Panc1 (cell line): ENCODE results near the gene ZNF44. TPM values are rescaled to one million over a fixed set of nuclear protein-coding genes. Genes with fewer than 3 reads are reported as not detected.

ENCODE experiments used
- ATAC-seq: fragments of 200-7000 bp; cut with Tn5 transposase; 2 replicates; pipeline ENCODE4 v1.9.1; 2020; ENCODE audit warnings: mild to moderate bottlenecking, moderate library complexity
- BruUV-seq: library from RNA; stranded (reverse); fragments of 400-500 nt; replicated peaks from 2 replicates; lab custom pipeline; 2021; lab: Mats Ljungman, UMichigan
- CTCF ChIA-PET: fragments of 300-600 bp; sonication (Branson Sonifier 250); formaldehyde crosslinking; loops from one replicate; lab custom pipeline; 2022; ENCODE audit warnings: antibody characterized with exemption; lab: Charles Lee
- POLR2A ChIA-PET: fragments of 300-600 bp; sonication (Branson Sonifier 250); formaldehyde crosslinking; loops from one replicate; lab custom pipeline; 2022; ENCODE audit warnings: antibody characterized with exemption; lab: Charles Lee
- DNase-seq: peaks from one replicate; pipeline ENCODE4 v3.0.0-alpha.2; 2010; ENCODE audit warnings: low read depth, low spot score
- H3K27ac ChIP-seq: 2 replicates; pipeline ENCODE4 v1.5.1; 2011; ENCODE audit warnings: mild to moderate bottlenecking, low read length, inconsistent platforms
- H3K27me3 ChIP-seq: fragments of 200-500 bp; sonication (Bioruptor generic); 2 replicates; pipeline ENCODE4 v1.6.0; 2014; ENCODE audit warnings: low read length, inconsistent platforms; ENCODE audit not compliant: control insufficient read depth, insufficient read depth
- H3K36me3 ChIP-seq: fragments of 200-500 bp; sonication (Bioruptor generic); 2 replicates; pipeline ENCODE4 v1.5.1; 2014; ENCODE audit warnings: inconsistent platforms, mild to moderate bottlenecking, low read length, moderate library complexity; ENCODE audit not compliant: control insufficient read depth, insufficient read depth
- H3K4me1 ChIP-seq: 2 replicates; pipeline ENCODE4 v1.5.1; 2011; ENCODE audit warnings: inconsistent platforms, mild to moderate bottlenecking, low read length, moderate library complexity; ENCODE audit not compliant: control insufficient read depth, insufficient read depth
- H3K4me3 ChIP-seq, 2 experiments: 2 replicates each; pipeline ENCODE4 v1.5.1; 2011 to 2012; ENCODE audit warnings: low read depth in 2 of 2, low read length in 2 of 2, mild to moderate bottlenecking in 2 of 2, inconsistent platforms in 1 of 2, moderate library complexity in 1 of 2
- H3K9me3 ChIP-seq: fragments of 200-500 bp; sonication (Bioruptor generic); 2 replicates; pipeline ENCODE4 v1.5.1; 2014; ENCODE audit warnings: low read depth, mild to moderate bottlenecking, inconsistent platforms, low read length, moderate library complexity; ENCODE audit not compliant: control insufficient read depth, insufficient read depth
- POLR2AphosphoS5 ChIP-seq: IDR thresholded peaks from 2 replicates; pipeline ENCODE4 v1.6.1; 2012; ENCODE audit warnings: mild to moderate bottlenecking, low read depth, low read length, moderate library complexity
- SIN3A ChIP-seq: IDR thresholded peaks from 2 replicates; pipeline ENCODE4 v1.6.1; 2012; ENCODE audit warnings: low read depth, mild to moderate bottlenecking, low read length, moderate library complexity, borderline replicate concordance; ENCODE audit not compliant: insufficient read depth
- TCF7L2 ChIP-seq: IDR thresholded peaks from 2 replicates; pipeline ENCODE4 v1.6.1; 2011; ENCODE audit warnings: mild to moderate bottlenecking, low read depth, low read length, inconsistent platforms
- in situ Hi-C: cut with HindIII; loops from 2 replicates; pipeline ENCODE4 v1.10.0; 2016; ENCODE audit warnings: low sequenced_read_pairs, low pct_unique_long_range_greater_than_20kb
- intact Hi-C: fragments of 100-400 bp; cut with micrococcal nuclease; formaldehyde crosslinking; loops from one replicate; pipeline ENCODE4 v1.10.0; 2022; ENCODE audit not compliant: unreplicated experiment
- total RNA-seq: library from RNA; stranded (reverse); gene quantifications from one replicate; pipeline ENCODE4 v1.2.1, GENCODE V29; 2021; ENCODE audit not compliant: unreplicated experiment
- TF ChIP-seq, protein P1 (sequence below): fragments of 450-650 bp; IDR thresholded peaks from 2 replicates; pipeline ENCODE4 v1.5.1; 2017; ENCODE audit warnings: mild to moderate bottlenecking
- TF ChIP-seq, protein P2 (sequence below), 2 experiments: IDR thresholded peaks; 2 replicates each; pipeline ENCODE4 v1.6.1; 2011 to 2012; ENCODE audit warnings: low read depth in 2 of 2, control low read depth in 1 of 2, low read length in 1 of 2, mild to moderate bottlenecking in 1 of 2, moderate library complexity in 1 of 2; ENCODE audit not compliant: insufficient read depth in 1 of 2

The ZNF44 gene
- total RNA-seq, 1 experiment from 2014 or later, result 5.0 TPM

DNA sequence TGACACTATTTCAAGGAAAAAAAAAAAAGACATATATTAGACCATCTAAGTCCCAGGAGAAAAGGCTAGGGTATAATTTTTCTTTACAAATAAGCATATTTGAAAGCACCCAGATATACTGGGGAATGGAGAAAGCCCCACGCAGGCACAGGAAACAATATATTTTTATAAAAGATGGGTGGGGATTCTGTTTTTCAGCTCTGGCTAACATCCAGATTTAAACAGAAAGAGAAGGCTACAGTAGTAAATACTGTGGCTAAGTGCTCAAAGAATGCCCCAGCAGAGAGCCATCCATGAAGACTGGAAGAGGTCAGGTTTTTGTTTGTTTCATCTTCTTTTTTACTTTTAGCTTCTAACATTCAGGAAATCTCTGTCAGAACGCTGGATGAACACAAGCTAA, 16.0 kb downstream of the ZNF44 start:
- intact Hi-C loops (no loop called here), in situ Hi-C loops (no loop called here)
- Histone ChIP-seq H3K4me3 (no peak overlapping the region), H3K9me3 (peaks cover 61% of the 10 kb centered on the region; the same call in 1 of the 2 replicates), H3K4me1 (no peaks in the 10 kb centered on the region), H3K27ac (no peak overlapping the region), H3K36me3 (no peaks in the 10 kb centered on the region), H3K27me3 (no peaks in the 10 kb centered on the region)
- TF ChIP-seq POLR2AphosphoS5 (no peak), SIN3A (no peak), TCF7L2 (no peak)
- TF ChIP-seq, protein P1, sequence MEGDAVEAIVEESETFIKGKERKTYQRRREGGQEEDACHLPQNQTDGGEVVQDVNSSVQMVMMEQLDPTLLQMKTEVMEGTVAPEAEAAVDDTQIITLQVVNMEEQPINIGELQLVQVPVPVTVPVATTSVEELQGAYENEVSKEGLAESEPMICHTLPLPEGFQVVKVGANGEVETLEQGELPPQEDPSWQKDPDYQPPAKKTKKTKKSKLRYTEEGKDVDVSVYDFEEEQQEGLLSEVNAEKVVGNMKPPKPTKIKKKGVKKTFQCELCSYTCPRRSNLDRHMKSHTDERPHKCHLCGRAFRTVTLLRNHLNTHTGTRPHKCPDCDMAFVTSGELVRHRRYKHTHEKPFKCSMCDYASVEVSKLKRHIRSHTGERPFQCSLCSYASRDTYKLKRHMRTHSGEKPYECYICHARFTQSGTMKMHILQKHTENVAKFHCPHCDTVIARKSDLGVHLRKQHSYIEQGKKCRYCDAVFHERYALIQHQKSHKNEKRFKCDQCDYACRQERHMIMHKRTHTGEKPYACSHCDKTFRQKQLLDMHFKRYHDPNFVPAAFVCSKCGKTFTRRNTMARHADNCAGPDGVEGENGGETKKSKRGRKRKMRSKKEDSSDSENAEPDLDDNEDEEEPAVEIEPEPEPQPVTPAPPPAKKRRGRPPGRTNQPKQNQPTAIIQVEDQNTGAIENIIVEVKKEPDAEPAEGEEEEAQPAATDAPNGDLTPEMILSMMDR, result no peak
- TF ChIP-seq, protein P2, sequence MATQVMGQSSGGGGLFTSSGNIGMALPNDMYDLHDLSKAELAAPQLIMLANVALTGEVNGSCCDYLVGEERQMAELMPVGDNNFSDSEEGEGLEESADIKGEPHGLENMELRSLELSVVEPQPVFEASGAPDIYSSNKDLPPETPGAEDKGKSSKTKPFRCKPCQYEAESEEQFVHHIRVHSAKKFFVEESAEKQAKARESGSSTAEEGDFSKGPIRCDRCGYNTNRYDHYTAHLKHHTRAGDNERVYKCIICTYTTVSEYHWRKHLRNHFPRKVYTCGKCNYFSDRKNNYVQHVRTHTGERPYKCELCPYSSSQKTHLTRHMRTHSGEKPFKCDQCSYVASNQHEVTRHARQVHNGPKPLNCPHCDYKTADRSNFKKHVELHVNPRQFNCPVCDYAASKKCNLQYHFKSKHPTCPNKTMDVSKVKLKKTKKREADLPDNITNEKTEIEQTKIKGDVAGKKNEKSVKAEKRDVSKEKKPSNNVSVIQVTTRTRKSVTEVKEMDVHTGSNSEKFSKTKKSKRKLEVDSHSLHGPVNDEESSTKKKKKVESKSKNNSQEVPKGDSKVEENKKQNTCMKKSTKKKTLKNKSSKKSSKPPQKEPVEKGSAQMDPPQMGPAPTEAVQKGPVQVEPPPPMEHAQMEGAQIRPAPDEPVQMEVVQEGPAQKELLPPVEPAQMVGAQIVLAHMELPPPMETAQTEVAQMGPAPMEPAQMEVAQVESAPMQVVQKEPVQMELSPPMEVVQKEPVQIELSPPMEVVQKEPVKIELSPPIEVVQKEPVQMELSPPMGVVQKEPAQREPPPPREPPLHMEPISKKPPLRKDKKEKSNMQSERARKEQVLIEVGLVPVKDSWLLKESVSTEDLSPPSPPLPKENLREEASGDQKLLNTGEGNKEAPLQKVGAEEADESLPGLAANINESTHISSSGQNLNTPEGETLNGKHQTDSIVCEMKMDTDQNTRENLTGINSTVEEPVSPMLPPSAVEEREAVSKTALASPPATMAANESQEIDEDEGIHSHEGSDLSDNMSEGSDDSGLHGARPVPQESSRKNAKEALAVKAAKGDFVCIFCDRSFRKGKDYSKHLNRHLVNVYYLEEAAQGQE (IDR thresholded peaks at IDR 0.05; ENCODE audit: insufficient read depth in 1 of 2, low read depth in 2 of 2, low read length in 1 of 2), result no peak
- DNase-seq, result no peak
- POLR2A ChIA-PET, result no interaction called here
- BruUV-seq, result no TSS peak
- ATAC-seq, result no peak
- CTCF ChIA-PET, result no interaction called here

DNA sequence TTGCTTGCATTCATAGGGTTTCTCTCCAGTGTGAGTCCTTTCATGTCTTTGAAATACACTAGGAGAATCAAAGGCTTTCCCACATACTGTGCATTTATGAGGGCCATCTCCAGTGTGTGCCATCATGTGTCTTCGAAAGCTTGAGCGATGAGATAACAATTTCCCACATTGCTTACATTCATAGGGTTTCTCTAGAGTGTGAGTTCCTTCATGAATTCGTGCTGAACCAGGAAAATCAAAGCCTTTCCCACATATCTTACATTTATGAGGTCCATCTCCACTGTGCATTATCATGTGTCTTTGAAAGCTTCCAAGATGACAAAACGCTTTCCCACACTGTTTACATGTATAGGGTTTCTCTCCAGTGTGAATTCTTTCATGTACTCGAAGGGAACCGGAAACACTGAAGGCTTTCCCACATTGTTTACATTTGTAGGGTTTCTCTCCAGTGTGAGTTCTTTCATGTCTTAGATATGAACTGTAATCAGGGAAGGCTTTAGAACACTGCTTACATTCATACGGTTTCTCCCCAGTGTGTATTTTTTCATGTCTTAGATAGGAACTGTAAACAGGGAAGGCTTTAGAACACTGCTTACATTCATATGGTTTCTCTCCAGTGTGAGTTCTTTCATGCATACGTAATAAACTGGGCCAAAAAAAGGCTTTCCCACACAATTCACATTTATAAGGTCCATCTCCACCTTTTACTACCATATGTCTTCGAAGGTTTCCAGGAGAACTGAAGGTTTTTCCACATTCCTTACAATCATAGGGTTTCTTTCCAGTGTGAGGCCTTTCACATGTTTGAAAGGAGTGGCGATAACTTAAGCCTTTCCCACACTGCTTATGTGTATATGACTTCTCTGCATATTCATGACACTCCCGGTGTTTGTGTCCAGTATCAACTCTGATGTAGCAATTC, 21.4 kb downstream of the ZNF44 start:
- H3K36me3 ChIP-seq, result no peaks in the 10 kb centered on the region
- H3K27me3 ChIP-seq, result no peaks in the 10 kb centered on the region
- ATAC-seq (no peak), DNase-seq (no peak)
- no peak overlapping the region for H3K27ac ChIP-seq
- BruUV-seq, result TSS peak; percentile 58
- peaks cover 69% of the 10 kb centered on the region for H3K9me3 ChIP-seq
- no peak overlapping the region for H3K4me3 ChIP-seq
- ChIA-PET POLR2A (no interaction called here), CTCF (no interaction called here)
- H3K4me1 ChIP-seq, result no peaks in the 10 kb centered on the region
- in situ Hi-C loops, result no loop called here
- no peak for TF ChIP-seq TCF7L2
- no peak for TF ChIP-seq SIN3A
- TF ChIP-seq, protein P1, result no peak
- TF ChIP-seq POLR2AphosphoS5, result no peak
- TF ChIP-seq, protein P2 (IDR thresholded peaks at IDR 0.05; ENCODE audit: insufficient read depth in 1 of 2, low read depth in 2 of 2, low read length in 1 of 2), result no peak
- intact Hi-C loops, result no loop called here
